Progenitor cell of endocrine pancreas (in vitro differentiated cells): Measurements from ENCODE around the gene CUX1. TPM values are rescaled to one million over a fixed set of nuclear protein-coding genes. Genes with fewer than 3 reads are reported as not detected.
"Not testable (repeated sequence)": the region's sequence is repeated elsewhere in the genome, so short reads cannot be mapped to it uniquely, and the experiment has no call there.

ENCODE experiments used
- DNase-seq: peaks from one replicate; pipeline ENCODE4 v3.0.0; 2021; ENCODE audit warnings: low spot score; ENCODE audit not compliant: unreplicated experiment
- H3K27ac Mint-ChIP-seq: 2 replicates; pipeline ENCODE4 v1.8.0; 2021; ENCODE audit warnings: mild to moderate bottlenecking, moderate library complexity, mixed read lengths
- H3K27me3 Mint-ChIP-seq: 2 replicates; pipeline ENCODE4 v1.8.0; 2021; ENCODE audit warnings: mixed read lengths
- H3K36me3 Mint-ChIP-seq: 2 replicates; pipeline ENCODE4 v1.8.0; 2022; ENCODE audit warnings: mixed read lengths; ENCODE audit not compliant: insufficient read depth
- H3K4me1 Mint-ChIP-seq: 2 replicates; pipeline ENCODE4 v1.8.0; 2021; ENCODE audit warnings: low read depth, mixed read lengths
- H3K4me3 Mint-ChIP-seq: 2 replicates; pipeline ENCODE4 v1.8.0; 2021; ENCODE audit warnings: low read depth, mild to moderate bottlenecking, moderate library complexity, mixed read lengths
- H3K9me3 Mint-ChIP-seq: 2 replicates; pipeline ENCODE4 v1.8.0; 2021; ENCODE audit warnings: low read depth, mixed read lengths
- CTCF ChIP-seq: fragments of 200-600 bp; sonication (generic); IDR thresholded peaks from one replicate; pipeline ENCODE4 v1.5.0; 2021; ENCODE audit warnings: antibody characterized with exemption, mild to moderate bottlenecking; ENCODE audit not compliant: unreplicated experiment
- total RNA-seq: library from RNA; stranded (reverse); gene quantifications from 2 replicates; pipeline ENCODE4 v1.2.1, GENCODE V29; 2021

The CUX1 gene
- total RNA-seq, 1 donor from 2014 or later, result 103 TPM

- no peak for DNase-seq
- H3K36me3 Mint-ChIP-seq, result peaks cover 5% of the 10 kb centered on the region
- no peaks in the 10 kb centered on the region for H3K27me3 Mint-ChIP-seq
- H3K27ac Mint-ChIP-seq, result no peak overlapping the region
- H3K4me1 Mint-ChIP-seq, result no peaks in the 10 kb centered on the region
- no peak overlapping the region for H3K4me3 Mint-ChIP-seq
- TF ChIP-seq CTCF, result no peak
- H3K9me3 Mint-ChIP-seq, result no peaks in the 10 kb centered on the region
Measured at GRCh38 chr7:102138676-102139075, 321.2 kb downstream of the CUX1 start.

GRCh38 chr7:102140952-102141370, 323.5 kb downstream of the CUX1 start:
- no peaks in the 10 kb centered on the region for H3K4me1 Mint-ChIP-seq
- no peak for TF ChIP-seq CTCF
- peaks cover 11% of the 10 kb centered on the region for H3K36me3 Mint-ChIP-seq
- no peak overlapping the region for H3K27ac Mint-ChIP-seq
- H3K9me3 Mint-ChIP-seq, result no peaks in the 10 kb centered on the region
- H3K4me3 Mint-ChIP-seq, result no peak overlapping the region
- DNase-seq, result no peak
- no peaks in the 10 kb centered on the region for H3K27me3 Mint-ChIP-seq

GRCh38 chr7:102142433-102142832, 325.0 kb downstream of the CUX1 start:
- not testable (repeated sequence) for H3K4me1 Mint-ChIP-seq, H3K27me3 Mint-ChIP-seq, H3K36me3 Mint-ChIP-seq, DNase-seq, H3K9me3 Mint-ChIP-seq, H3K4me3 Mint-ChIP-seq, H3K27ac Mint-ChIP-seq

- TF ChIP-seq CTCF, result no peak
- H3K4me1 Mint-ChIP-seq, result no peaks in the 10 kb centered on the region
- no peak overlapping the region for H3K4me3 Mint-ChIP-seq
- H3K27me3 Mint-ChIP-seq, result no peaks in the 10 kb centered on the region
- H3K27ac Mint-ChIP-seq, result no peak overlapping the region
- DNase-seq, result no peak
- H3K9me3 Mint-ChIP-seq, result no peaks in the 10 kb centered on the region
- peaks cover 10% of the 10 kb centered on the region for H3K36me3 Mint-ChIP-seq
Measured at GRCh38 chr7:102146122-102146521, 328.7 kb downstream of the CUX1 start.

- Mint-ChIP-seq H3K4me3 (no peak overlapping the region), H3K27ac (no peak overlapping the region), H3K36me3 (peaks cover 10% of the 10 kb centered on the region), H3K4me1 (no peaks in the 10 kb centered on the region), H3K9me3 (no peaks in the 10 kb centered on the region), H3K27me3 (no peaks in the 10 kb centered on the region)
- no peak for TF ChIP-seq CTCF
- DNase-seq, result no peak
Measured at GRCh38 chr7:102147008-102147407, 329.6 kb downstream of the CUX1 start.

- Mint-ChIP-seq H3K4me3 (no peak overlapping the region), H3K9me3 (no peaks in the 10 kb centered on the region), H3K27me3 (no peaks in the 10 kb centered on the region), H3K27ac (no peak overlapping the region), H3K36me3 (peaks cover 11% of the 10 kb centered on the region), H3K4me1 (peaks cover 3% of the 10 kb centered on the region)
- TF ChIP-seq CTCF, result no peak
- no peak for DNase-seq
Measured at GRCh38 chr7:102148799-102149198, 331.4 kb downstream of the CUX1 start.
